ENCODE measurements around the gene ABCA4.

DNA sequence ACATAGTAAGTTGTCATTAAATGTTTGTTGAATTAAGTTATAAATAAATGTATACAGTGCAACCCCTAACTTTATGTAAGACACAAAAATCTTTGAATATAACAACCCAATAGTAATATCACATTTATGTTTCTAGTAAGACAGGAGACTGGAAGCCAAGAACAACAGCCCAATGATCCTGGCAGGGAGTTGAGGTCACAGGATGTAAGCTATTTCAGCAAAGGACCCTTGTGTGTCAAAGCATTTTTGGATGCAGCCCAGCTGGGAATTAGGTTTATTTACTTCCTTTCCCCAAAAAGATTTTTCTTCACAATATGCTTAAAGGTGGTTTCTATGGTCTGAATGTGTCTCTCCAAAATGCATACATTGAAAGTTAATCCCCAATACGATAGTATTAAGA, 34.0 kb upstream of the ABCA4 start:
- TF ChIP-seq, protein P1, sequence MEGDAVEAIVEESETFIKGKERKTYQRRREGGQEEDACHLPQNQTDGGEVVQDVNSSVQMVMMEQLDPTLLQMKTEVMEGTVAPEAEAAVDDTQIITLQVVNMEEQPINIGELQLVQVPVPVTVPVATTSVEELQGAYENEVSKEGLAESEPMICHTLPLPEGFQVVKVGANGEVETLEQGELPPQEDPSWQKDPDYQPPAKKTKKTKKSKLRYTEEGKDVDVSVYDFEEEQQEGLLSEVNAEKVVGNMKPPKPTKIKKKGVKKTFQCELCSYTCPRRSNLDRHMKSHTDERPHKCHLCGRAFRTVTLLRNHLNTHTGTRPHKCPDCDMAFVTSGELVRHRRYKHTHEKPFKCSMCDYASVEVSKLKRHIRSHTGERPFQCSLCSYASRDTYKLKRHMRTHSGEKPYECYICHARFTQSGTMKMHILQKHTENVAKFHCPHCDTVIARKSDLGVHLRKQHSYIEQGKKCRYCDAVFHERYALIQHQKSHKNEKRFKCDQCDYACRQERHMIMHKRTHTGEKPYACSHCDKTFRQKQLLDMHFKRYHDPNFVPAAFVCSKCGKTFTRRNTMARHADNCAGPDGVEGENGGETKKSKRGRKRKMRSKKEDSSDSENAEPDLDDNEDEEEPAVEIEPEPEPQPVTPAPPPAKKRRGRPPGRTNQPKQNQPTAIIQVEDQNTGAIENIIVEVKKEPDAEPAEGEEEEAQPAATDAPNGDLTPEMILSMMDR (IDR thresholded peaks at IDR 0.05): no peak
- no peak for TF ChIP-seq POLR2A (IDR thresholded peaks at IDR 0.05)
